ENCODE results near the gene ARHGEF4.

GRCh38 chr2:131036696-131037397 is 200.1 kb downstream of the ARHGEF4 start:
- TF ChIP-seq EZH2 (IDR thresholded peaks at IDR 0.05) (no peak), POLR2AphosphoS5 (IDR thresholded peaks at IDR 0.05; ENCODE audit: borderline replicate concordance, low read depth, low read length) (no peak)

Measured in SK-N-MC (cell line).